Adrenal gland (tissue), 5 donors: ENCODE results near the gene TPI1.

ENCODE experiments used
- POLR2A ChIP-seq, 2 donors: fragments of 450-650 bp; IDR thresholded peaks; one replicate each; pipeline ENCODE4 v1.6.1; 2017; ENCODE audit warnings: antibody characterized with exemption in 2 of 2, mild to moderate bottlenecking in 2 of 2, moderate library complexity in 1 of 2
- TF ChIP-seq, protein P1 (sequence below), 6 experiments: fragments of 450-650 bp in 4 of 6; fragments of 200-600 bp in 2 of 6; sonication (generic) in 1 of 6; IDR thresholded peaks; 1 replicate in 5 of 6; 2 replicates in 1 of 6; pipeline versions ENCODE4 v1.5.1 to v1.8.0; 2016 to 2021; ENCODE audit warnings: antibody characterized with exemption in 6 of 6, mild to moderate bottlenecking in 2 of 6, moderate library complexity in 1 of 6
- donor health status: DM: no; HTN: no; CAD: no.

DNA sequence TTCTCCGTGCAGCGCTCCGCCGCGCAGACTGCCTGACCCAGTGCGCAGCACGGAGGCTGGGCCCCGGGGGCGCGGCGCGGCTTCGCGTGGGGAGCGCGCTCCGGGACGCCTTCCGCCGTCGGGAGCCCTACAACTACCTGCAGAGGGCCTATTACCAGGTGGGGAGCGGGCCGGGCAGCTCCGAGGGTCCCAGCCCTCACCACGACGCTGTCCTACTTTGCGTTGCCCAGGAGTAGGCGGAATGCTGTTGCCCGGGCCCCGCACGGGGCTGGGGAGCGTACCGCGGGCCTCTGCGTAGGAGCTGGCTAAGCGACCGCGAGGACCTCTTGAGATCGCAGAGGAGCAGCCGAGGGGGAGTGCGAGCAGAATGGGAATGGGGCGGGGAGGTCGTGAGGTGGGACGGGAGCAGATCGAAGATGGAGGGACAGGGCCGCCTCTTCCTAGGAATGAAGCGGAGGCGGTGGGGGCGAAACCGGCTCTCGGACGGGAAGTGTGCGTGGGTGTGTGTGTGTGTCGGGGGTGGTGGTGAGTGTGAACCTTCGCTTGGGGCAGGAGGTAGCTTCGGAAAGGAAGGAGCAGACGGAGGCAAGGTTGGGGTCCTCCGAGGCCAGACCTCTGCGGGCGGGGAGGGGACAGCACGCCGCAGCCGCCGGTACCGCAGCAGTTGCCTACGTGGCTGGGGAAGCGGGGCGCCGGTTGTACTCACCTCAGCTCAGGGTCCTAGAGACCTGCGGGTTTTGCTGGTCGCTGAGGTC, 38.4 kb upstream of the TPI1 start:
- TF ChIP-seq, protein P1, sequence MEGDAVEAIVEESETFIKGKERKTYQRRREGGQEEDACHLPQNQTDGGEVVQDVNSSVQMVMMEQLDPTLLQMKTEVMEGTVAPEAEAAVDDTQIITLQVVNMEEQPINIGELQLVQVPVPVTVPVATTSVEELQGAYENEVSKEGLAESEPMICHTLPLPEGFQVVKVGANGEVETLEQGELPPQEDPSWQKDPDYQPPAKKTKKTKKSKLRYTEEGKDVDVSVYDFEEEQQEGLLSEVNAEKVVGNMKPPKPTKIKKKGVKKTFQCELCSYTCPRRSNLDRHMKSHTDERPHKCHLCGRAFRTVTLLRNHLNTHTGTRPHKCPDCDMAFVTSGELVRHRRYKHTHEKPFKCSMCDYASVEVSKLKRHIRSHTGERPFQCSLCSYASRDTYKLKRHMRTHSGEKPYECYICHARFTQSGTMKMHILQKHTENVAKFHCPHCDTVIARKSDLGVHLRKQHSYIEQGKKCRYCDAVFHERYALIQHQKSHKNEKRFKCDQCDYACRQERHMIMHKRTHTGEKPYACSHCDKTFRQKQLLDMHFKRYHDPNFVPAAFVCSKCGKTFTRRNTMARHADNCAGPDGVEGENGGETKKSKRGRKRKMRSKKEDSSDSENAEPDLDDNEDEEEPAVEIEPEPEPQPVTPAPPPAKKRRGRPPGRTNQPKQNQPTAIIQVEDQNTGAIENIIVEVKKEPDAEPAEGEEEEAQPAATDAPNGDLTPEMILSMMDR (IDR thresholded peaks at IDR 0.05), result no peak
- TF ChIP-seq POLR2A (IDR thresholded peaks at IDR 0.05), result peak in 1 of 2 donors; percentile 26
